ENCODE data around the gene ZNF83.
"Not testable (repeated sequence)": the region's sequence is repeated elsewhere in the genome, so short reads cannot be mapped to it uniquely, and the experiment has no call there.

Gene ZNF83

GRCh38 chr19:52638601-52639000 lies 446 bp upstream of the ZNF83 start:
- DNase-seq, result peak; percentile 2

GRCh38 chr19:52635786-52636570 lies 2.2 kb downstream of the ZNF83 start:
- DNase-seq, result no peak

- DNase-seq, result not testable (repeated sequence)
These were observed 10.7 kb downstream of the ZNF83 start for GRCh38 chr19:52627441-52627840.

- DNase-seq, result no peak
These were observed 11.2 kb downstream of the ZNF83 start for GRCh38 chr19:52626915-52627314.

GRCh38 chr19:52622261-52622660 lies 15.9 kb downstream of the ZNF83 start:
- no peak for DNase-seq

GRCh38 chr19:52621376-52621775 lies 16.8 kb downstream of the ZNF83 start:
- no peak for DNase-seq

- DNase-seq, result no peak
These were observed 24.8 kb downstream of the ZNF83 start for GRCh38 chr19:52613299-52613906.

GRCh38 chr19:52603558-52604207 lies 34.5 kb downstream of the ZNF83 start:
- DNase-seq, result no peak

GRCh38 chr19:52602941-52603340 lies 35.2 kb downstream of the ZNF83 start:
- no peak for DNase-seq

GRCh38 chr19:52601974-52602366 lies 36.2 kb downstream of the ZNF83 start:
- not testable (repeated sequence) for DNase-seq

- DNase-seq, result peak; percentile 96
These were observed 36.9 kb downstream of the ZNF83 start for GRCh38 chr19:52601025-52601973.

GRCh38 chr19:52600639-52601024 lies 37.5 kb downstream of the ZNF83 start:
- DNase-seq, result peak; percentile 25

GRCh38 chr19:52599241-52599640 lies 38.9 kb downstream of the ZNF83 start:
- DNase-seq, result no peak

- DNase-seq, result not testable (repeated sequence)
These were observed 44.7 kb downstream of the ZNF83 start for GRCh38 chr19:52593441-52593840.

GRCh38 chr19:52592301-52592700 lies 45.9 kb downstream of the ZNF83 start:
- no peak for DNase-seq

- no peak for DNase-seq
These were observed 47.4 kb downstream of the ZNF83 start for GRCh38 chr19:52590728-52591127.

GRCh38 chr19:52585604-52586003 lies 52.6 kb downstream of the ZNF83 start:
- DNase-seq, result no peak

GRCh38 chr19:52584736-52585440 lies 53.3 kb downstream of the ZNF83 start:
- DNase-seq, result no peak

- peak; percentile 92 for DNase-seq
These were observed 67.9 kb downstream of the ZNF83 start, which contains the start of gene ZNF701 for GRCh38 chr19:52570000-52570861. TSS of gene ZNF701 (plus strand) at chr19:52570287. CDS start at chr19:52574148, 3,861 bp downstream.

- peak; percentile 2 for DNase-seq
These were observed 68.5 kb downstream of the ZNF83 start for GRCh38 chr19:52569638-52569999.

- no peak for DNase-seq
These were observed 70.2 kb downstream of the ZNF83 start for GRCh38 chr19:52567921-52568320.
